Upper lobe of left lung (tissue), 4 donors: ENCODE data around the gene TMEM167A.

ENCODE experiments used
- CTCF ChIP-seq, 6 experiments: fragments of 450-650 bp in 4 of 6; fragments of 200-600 bp in 2 of 6; sonication (generic) in 2 of 6; IDR thresholded peaks; one replicate each; pipeline ENCODE4 v1.5.1; 2016 to 2019; ENCODE audit warnings: antibody characterized with exemption in 6 of 6
- EP300 ChIP-seq, 4 donors: sonication (generic); formaldehyde crosslinking; IDR thresholded peaks; one replicate each; pipeline ENCODE4 v1.5.1; 2017; ENCODE audit warnings: antibody characterized with exemption in 4 of 4, control low read depth in 2 of 4
- POLR2A ChIP-seq, 4 donors: fragments of 450-650 bp; IDR thresholded peaks; one replicate each; pipeline ENCODE4 v1.5.1; 2016 to 2017; ENCODE audit warnings: antibody characterized with exemption in 4 of 4, mild to moderate bottlenecking in 2 of 4
- POLR2AphosphoS5 ChIP-seq, 2 donors: sonication (generic); formaldehyde crosslinking; IDR thresholded peaks; one replicate each; pipeline ENCODE4 v1.5.1; 2017; ENCODE audit warnings: antibody characterized with exemption in 2 of 2

GRCh38 chr5:83071286-83072051 lies 5.7 kb downstream of the TMEM167A start:
- TF ChIP-seq POLR2A (IDR thresholded peaks at IDR 0.05) (no peak), CTCF (IDR thresholded peaks at IDR 0.05) (no peak), POLR2AphosphoS5 (IDR thresholded peaks at IDR 0.05) (no peak), EP300 (IDR thresholded peaks at IDR 0.05) (no peak)
